ENCODE results near the gene PTPRK. TPM values are rescaled to one million over a fixed set of nuclear protein-coding genes. Genes with fewer than 3 reads are reported as not detected.

The PTPRK gene
- total and polyA plus RNA-seq, 9 of the 15 experiments (the other 6 are each of a cell fraction or from before 2014, with no cell fraction given), result 0.04 to 0.51 TPM; not detected in 7

DNA sequence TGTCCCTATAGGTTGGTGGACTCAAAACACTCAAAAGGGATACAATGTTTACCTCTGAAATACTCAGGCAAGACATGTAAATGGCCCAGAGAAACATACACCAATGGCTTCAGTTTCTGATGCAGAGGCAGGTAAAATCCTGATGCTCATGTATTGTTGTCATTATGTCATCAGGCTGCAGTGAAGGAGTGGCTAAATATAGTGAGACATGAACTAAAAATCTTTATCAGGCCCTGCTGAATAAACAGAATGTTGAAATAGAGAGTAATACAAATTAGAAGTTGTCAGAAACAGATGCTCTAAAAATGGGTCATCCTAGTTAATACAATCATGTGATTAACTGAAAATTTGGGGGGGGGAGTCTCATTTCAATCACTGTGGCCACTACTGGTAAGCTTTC, 20.4 kb downstream of the PTPRK start:
- CTCF ChIA-PET (ENCODE audit: low intra/inter-chr PET ratio), result no interaction called here
- DNase-seq (ENCODE audit: extremely low read depth in 1 of 4, low spot score in 3 of 4) (no peak), FAIRE-seq (no peak), ATAC-seq (no peak)
- no TSS peak for BruUV-seq (replicated peaks)
- Histone ChIP-seq H3K27me3 (ENCODE audit: control insufficient read depth in 2 of 2, insufficient read depth in 2 of 2, low read length in 2 of 2) (no peaks in the 10 kb centered on the region), H4K20me1 (replicated peaks; ENCODE audit: control insufficient read depth, insufficient read depth, low read length) (no peaks in the 10 kb centered on the region), H3K79me2 (ENCODE audit: control insufficient read depth, insufficient read depth, low read length) (no peaks in the 10 kb centered on the region), H3K27ac (ENCODE audit: extremely low read depth, low read depth, low read length) (no peak overlapping the region), H3K36me3 (ENCODE audit: control insufficient read depth, insufficient read depth, low read length) (no peaks in the 10 kb centered on the region), H3K4me2 (ENCODE audit: insufficient read depth, low read length) (no peak overlapping the region), H3K4me3 (no peak overlapping the region), H3K9ac (ENCODE audit: insufficient read depth in 1 of 2, low read depth in 2 of 2, low read length in 2 of 2) (no peak overlapping the region), H3K9me3 (replicated peaks; ENCODE audit: control insufficient read depth, insufficient read depth, low read depth, low read length) (no peaks in the 10 kb centered on the region), H3K9me1 (ENCODE audit: control insufficient read depth, insufficient read depth, low read length) (no peaks in the 10 kb centered on the region), H3K4me1 (replicated peaks in 1 of 2; ENCODE audit: control insufficient read depth in 2 of 2, insufficient read depth in 2 of 2, low read length in 2 of 2) (no peaks in the 10 kb centered on the region), H2AFZ (ENCODE audit: low read depth, low read length) (no peak overlapping the region)
- intact Hi-C loops (cut with micrococcal nuclease) (no loop called here), in situ Hi-C loops (cut with MboI) (no loop called here)
- TF ChIP-seq L3MBTL2 (IDR thresholded peaks at IDR 0.05) (no peak), SMAD1 (IDR thresholded peaks at IDR 0.05; ENCODE audit: low read depth, low read length, partially characterized antibody) (no peak), BRD9 (IDR thresholded peaks at IDR 0.05; ENCODE audit: low read depth, partially characterized antibody) (no peak), XRCC5 (IDR thresholded peaks at IDR 0.05; ENCODE audit: low read depth, low read length) (no peak), HOXB6 (CRISPR knock-in tag; IDR thresholded peaks at IDR 0.05; ENCODE audit: borderline replicate concordance) (no peak), SP2 (IDR thresholded peaks at IDR 0.05; ENCODE audit: extremely low read depth, low read depth, low read length, poor library complexity, severe bottlenecking) (no peak), MCM5 (IDR thresholded peaks at IDR 0.05; ENCODE audit: low read depth) (no peak), PATZ1 (CRISPR knock-in tag; IDR thresholded peaks at IDR 0.05; ENCODE audit: borderline replicate concordance) (no peak), NUFIP1 (IDR thresholded peaks at IDR 0.05; ENCODE audit: partially characterized antibody) (no peak)
- TF ChIP-seq, protein P1, sequence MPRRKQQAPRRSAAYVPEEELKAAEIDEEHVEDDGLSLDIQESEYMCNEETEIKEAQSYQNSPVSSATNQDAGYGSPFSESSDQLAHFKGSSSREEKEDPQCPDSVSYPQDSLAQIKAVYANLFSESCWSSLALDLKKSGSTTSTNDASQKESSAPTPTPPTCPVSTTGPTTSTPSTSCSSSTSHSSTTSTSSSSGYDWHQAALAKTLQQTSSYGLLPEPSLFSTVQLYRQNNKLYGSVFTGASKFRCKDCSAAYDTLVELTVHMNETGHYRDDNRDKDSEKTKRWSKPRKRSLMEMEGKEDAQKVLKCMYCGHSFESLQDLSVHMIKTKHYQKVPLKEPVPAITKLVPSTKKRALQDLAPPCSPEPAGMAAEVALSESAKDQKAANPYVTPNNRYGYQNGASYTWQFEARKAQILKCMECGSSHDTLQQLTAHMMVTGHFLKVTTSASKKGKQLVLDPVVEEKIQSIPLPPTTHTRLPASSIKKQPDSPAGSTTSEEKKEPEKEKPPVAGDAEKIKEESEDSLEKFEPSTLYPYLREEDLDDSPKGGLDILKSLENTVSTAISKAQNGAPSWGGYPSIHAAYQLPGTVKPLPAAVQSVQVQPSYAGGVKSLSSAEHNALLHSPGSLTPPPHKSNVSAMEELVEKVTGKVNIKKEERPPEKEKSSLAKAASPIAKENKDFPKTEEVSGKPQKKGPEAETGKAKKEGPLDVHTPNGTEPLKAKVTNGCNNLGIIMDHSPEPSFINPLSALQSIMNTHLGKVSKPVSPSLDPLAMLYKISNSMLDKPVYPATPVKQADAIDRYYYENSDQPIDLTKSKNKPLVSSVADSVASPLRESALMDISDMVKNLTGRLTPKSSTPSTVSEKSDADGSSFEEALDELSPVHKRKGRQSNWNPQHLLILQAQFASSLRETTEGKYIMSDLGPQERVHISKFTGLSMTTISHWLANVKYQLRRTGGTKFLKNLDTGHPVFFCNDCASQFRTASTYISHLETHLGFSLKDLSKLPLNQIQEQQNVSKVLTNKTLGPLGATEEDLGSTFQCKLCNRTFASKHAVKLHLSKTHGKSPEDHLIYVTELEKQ (CRISPR knock-in tag; IDR thresholded peaks at IDR 0.05), result no peak
- TF ChIP-seq, protein P2, sequence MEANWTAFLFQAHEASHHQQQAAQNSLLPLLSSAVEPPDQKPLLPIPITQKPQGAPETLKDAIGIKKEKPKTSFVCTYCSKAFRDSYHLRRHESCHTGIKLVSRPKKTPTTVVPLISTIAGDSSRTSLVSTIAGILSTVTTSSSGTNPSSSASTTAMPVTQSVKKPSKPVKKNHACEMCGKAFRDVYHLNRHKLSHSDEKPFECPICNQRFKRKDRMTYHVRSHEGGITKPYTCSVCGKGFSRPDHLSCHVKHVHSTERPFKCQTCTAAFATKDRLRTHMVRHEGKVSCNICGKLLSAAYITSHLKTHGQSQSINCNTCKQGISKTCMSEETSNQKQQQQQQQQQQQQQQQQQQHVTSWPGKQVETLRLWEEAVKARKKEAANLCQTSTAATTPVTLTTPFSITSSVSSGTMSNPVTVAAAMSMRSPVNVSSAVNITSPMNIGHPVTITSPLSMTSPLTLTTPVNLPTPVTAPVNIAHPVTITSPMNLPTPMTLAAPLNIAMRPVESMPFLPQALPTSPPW (CRISPR knock-in tag; IDR thresholded peaks at IDR 0.05), result no peak
- POLR2A ChIA-PET, result no interaction called here

Measured in K562 (cell line).